ENCODE data around the gene MSH6.

DNA sequence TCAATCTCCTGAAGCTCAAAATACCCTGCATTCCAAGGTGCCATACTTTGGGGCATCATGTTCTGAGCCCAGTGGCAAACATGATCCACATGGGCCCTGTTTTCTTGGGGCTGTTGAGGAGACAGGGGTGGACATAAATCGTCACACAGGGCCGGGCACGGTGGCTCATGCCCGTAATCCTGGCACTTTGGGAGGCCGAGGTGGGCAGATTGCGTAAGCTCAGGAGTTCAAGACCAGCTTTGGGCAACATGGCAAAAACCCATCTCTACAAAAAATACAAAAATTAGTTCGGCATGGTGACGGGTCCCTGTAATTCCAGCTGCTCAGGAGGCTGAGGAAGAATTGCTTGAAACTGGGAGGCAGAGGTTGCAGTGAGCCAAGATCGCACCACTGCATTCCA lies 13.6 kb upstream of the MSH6 start:
- TF ChIP-seq, protein P1, sequence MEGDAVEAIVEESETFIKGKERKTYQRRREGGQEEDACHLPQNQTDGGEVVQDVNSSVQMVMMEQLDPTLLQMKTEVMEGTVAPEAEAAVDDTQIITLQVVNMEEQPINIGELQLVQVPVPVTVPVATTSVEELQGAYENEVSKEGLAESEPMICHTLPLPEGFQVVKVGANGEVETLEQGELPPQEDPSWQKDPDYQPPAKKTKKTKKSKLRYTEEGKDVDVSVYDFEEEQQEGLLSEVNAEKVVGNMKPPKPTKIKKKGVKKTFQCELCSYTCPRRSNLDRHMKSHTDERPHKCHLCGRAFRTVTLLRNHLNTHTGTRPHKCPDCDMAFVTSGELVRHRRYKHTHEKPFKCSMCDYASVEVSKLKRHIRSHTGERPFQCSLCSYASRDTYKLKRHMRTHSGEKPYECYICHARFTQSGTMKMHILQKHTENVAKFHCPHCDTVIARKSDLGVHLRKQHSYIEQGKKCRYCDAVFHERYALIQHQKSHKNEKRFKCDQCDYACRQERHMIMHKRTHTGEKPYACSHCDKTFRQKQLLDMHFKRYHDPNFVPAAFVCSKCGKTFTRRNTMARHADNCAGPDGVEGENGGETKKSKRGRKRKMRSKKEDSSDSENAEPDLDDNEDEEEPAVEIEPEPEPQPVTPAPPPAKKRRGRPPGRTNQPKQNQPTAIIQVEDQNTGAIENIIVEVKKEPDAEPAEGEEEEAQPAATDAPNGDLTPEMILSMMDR (IDR thresholded peaks at IDR 0.05; ENCODE audit: poor library complexity): no peak
- TF ChIP-seq EZH2 (IDR thresholded peaks at IDR 0.05; ENCODE audit: borderline replicate concordance) (no peak), EZH2phosphoT487 (IDR thresholded peaks at IDR 0.05; ENCODE audit: low read depth, severe bottlenecking, unreplicated experiment) (no peak)

Data from hepatocyte (in vitro differentiated cells).